GM12878 (cell line): ENCODE measurements around the gene ZCCHC24.

Experiments
- CTCF ChIP-seq, 3 experiments: IDR thresholded peaks in 2 of 3; conservative IDR thresholded peaks in 1 of 3; 2 replicates each; pipeline ENCODE4 v1.5.1; 2011; ENCODE audit warnings: low read depth in 3 of 3, low read length in 3 of 3, mild to moderate bottlenecking in 3 of 3, control low read depth in 2 of 3, moderate library complexity in 2 of 3, inconsistent platforms in 1 of 3, mixed read lengths in 1 of 3; ENCODE audit not compliant: control insufficient read depth in 2 of 3, insufficient read depth in 1 of 3; ENCODE audit errors: extremely low read depth in 1 of 3
- EP300 ChIP-seq, 2 experiments: fragments of 150-350 bp in 1 of 2; IDR thresholded peaks; 2 replicates each; pipeline ENCODE4 v1.6.1; 2011 to 2012; ENCODE audit warnings: low read depth in 2 of 2, low read length in 2 of 2, borderline replicate concordance in 1 of 2, improper control_type of control experiment in 1 of 2, inconsistent platforms in 1 of 2; ENCODE audit not compliant: control insufficient read depth in 1 of 2
- HCFC1 ChIP-seq: fragments of 150-350 bp; IDR thresholded peaks from 2 replicates; pipeline ENCODE4 v1.6.1; 2014; ENCODE audit warnings: low read length
- POLR2A ChIP-seq: IDR thresholded peaks from 2 replicates; pipeline ENCODE4 v1.6.1; 2011; ENCODE audit warnings: low read depth, mild to moderate bottlenecking, low read length
- POLR2AphosphoS5 ChIP-seq: IDR thresholded peaks from 2 replicates; pipeline ENCODE4 v1.6.1; 2011; ENCODE audit warnings: mild to moderate bottlenecking, low read length, inconsistent platforms
- SIX5 ChIP-seq: IDR thresholded peaks from 2 replicates; pipeline ENCODE4 v1.6.1; 2011; ENCODE audit warnings: mild to moderate bottlenecking, low read depth, low read length, moderate library complexity; ENCODE audit not compliant: severe bottlenecking
- STAT3 ChIP-seq: IDR thresholded peaks from 2 replicates; pipeline ENCODE4 v1.6.1; 2011; ENCODE audit warnings: low read depth, low read length, improper control_type of control experiment
- WRNIP1 ChIP-seq: IDR thresholded peaks from 2 replicates; pipeline ENCODE4 v1.6.1; 2011; ENCODE audit warnings: low read depth, low read length, improper control_type of control experiment, borderline replicate concordance
- TF ChIP-seq, protein P1 (sequence below): IDR thresholded peaks from 2 replicates; pipeline ENCODE4 v1.6.1; 2012; ENCODE audit warnings: low read depth, low read length, improper control_type of control experiment

DNA sequence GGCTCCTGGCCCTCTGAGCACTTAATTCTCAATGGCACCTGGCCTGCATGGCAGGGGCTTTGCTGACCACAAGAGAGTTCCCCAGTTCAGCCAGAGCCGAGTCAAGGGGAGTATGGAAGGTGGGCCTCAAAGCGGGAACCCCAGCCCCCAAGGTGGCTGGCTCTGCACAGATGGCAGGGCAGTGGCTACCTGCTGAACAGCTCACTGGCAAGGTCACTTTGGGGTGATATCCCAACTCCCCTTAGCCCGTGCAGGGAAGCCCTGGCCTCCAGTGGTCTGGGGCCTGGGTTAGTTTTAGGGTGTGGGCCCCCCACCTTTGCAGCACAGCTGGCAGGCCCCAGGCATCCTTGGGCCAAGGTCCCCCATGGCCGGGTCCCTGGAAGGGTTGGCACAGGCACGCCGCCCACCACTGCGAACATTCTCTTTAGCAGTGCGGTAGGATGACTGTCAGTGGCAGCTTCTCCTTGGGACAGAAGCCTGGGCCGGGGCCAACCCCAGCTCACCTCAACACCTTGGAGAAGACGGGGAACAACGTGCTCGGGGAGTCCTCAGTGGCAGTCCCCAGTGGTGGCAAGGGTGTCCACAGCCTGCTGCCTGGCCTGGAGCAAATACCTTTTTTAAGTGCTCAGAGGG is 61.3 kb downstream of the ZCCHC24 start:
- TF ChIP-seq SIX5 (no peak), POLR2A (no peak), CTCF (IDR thresholded peaks at IDR 0.05 in 2 of 3, conservative IDR thresholded peaks at IDR 0.05 in 1 of 3; ENCODE audit: control insufficient read depth in 2 of 3, extremely low read depth in 1 of 3, insufficient read depth in 1 of 3, low read depth in 3 of 3, low read length in 3 of 3) (no peak), HCFC1 (no peak), EP300 (IDR thresholded peaks at IDR 0.05; ENCODE audit: borderline replicate concordance in 1 of 2, control insufficient read depth in 1 of 2, low read depth in 2 of 2, low read length in 2 of 2) (no peak), WRNIP1 (no peak), POLR2AphosphoS5 (no peak), STAT3 (no peak)
- TF ChIP-seq, protein P1, sequence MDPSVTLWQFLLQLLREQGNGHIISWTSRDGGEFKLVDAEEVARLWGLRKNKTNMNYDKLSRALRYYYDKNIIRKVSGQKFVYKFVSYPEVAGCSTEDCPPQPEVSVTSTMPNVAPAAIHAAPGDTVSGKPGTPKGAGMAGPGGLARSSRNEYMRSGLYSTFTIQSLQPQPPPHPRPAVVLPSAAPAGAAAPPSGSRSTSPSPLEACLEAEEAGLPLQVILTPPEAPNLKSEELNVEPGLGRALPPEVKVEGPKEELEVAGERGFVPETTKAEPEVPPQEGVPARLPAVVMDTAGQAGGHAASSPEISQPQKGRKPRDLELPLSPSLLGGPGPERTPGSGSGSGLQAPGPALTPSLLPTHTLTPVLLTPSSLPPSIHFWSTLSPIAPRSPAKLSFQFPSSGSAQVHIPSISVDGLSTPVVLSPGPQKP: no peak
